HEK293 (cell line): Measurements from ENCODE around the gene DSC1.
A peak's percentile ranks its signal among the peaks of the same experiment; 100 is the strongest.

ENCODE experiments used
- EGR2 ChIP-seq: fragments of 450-650 bp; formaldehyde crosslinking; IDR thresholded peaks from 2 replicates; pipeline ENCODE4 v1.5.1; 2016; ENCODE audit warnings: low read depth, missing biosample characterization, missing genetic modification characterization
- HIC1 ChIP-seq: fragments of 450-650 bp; formaldehyde crosslinking; IDR thresholded peaks from 2 replicates; pipeline ENCODE4 v1.5.1; 2016; ENCODE audit warnings: missing biosample characterization, missing genetic modification characterization
- HOXD13 ChIP-seq: sonication (generic); formaldehyde crosslinking; IDR thresholded peaks from 2 replicates; pipeline ENCODE4 v1.8.0; 2022; ENCODE audit warnings: missing genetic modification reagents, borderline replicate concordance
- KLF8 ChIP-seq: fragments of 450-650 bp; formaldehyde crosslinking; IDR thresholded peaks from 2 replicates; pipeline ENCODE4 v1.5.1; 2016; ENCODE audit warnings: missing biosample characterization, missing genetic modification characterization
- MEIS1 ChIP-seq: sonication (generic); formaldehyde crosslinking; IDR thresholded peaks from 2 replicates; pipeline ENCODE4 v1.8.1; 2022; ENCODE audit warnings: missing genetic modification reagents, mild to moderate bottlenecking, borderline replicate concordance
- PATZ1 ChIP-seq: fragments of 450-650 bp; formaldehyde crosslinking; IDR thresholded peaks from 2 replicates; pipeline ENCODE4 v1.5.1; 2016; ENCODE audit warnings: missing biosample characterization, missing genetic modification characterization
- RBAK ChIP-seq: fragments of 450-650 bp; formaldehyde crosslinking; IDR thresholded peaks from 2 replicates; pipeline ENCODE4 v1.5.1; 2016; ENCODE audit warnings: missing biosample characterization, missing genetic modification characterization
- SP2 ChIP-seq: fragments of 450-650 bp; formaldehyde crosslinking; IDR thresholded peaks from 2 replicates; pipeline ENCODE4 v1.5.1; 2016; ENCODE audit warnings: missing biosample characterization, missing genetic modification characterization
- SP3 ChIP-seq: fragments of 450-650 bp; formaldehyde crosslinking; IDR thresholded peaks from 2 replicates; pipeline ENCODE4 v1.5.1; 2016; ENCODE audit warnings: missing biosample characterization, missing genetic modification characterization
- SP7 ChIP-seq: fragments of 450-650 bp; formaldehyde crosslinking; IDR thresholded peaks from 2 replicates; pipeline ENCODE4 v1.5.1; 2016; ENCODE audit warnings: missing biosample characterization, missing genetic modification characterization
- ZBTB8A ChIP-seq: fragments of 450-650 bp; formaldehyde crosslinking; IDR thresholded peaks from 2 replicates; pipeline ENCODE4 v1.5.1; 2016; ENCODE audit warnings: missing biosample characterization, missing genetic modification characterization
- ZFHX2 ChIP-seq: fragments of 450-650 bp; formaldehyde crosslinking; conservative IDR thresholded peaks from 2 replicates; pipeline ENCODE4 v1.5.1; 2016; ENCODE audit warnings: missing biosample characterization, missing genetic modification characterization
- ZNF157 ChIP-seq: fragments of 450-650 bp; formaldehyde crosslinking; IDR thresholded peaks from 2 replicates; pipeline ENCODE4 v1.5.1; 2016; ENCODE audit warnings: missing biosample characterization, missing genetic modification characterization
- ZNF184 ChIP-seq: fragments of 450-650 bp; IDR thresholded peaks from 2 replicates; pipeline ENCODE4 v1.5.1; 2018; ENCODE audit warnings: missing biosample characterization, mild to moderate bottlenecking, missing genetic modification characterization
- ZNF23 ChIP-seq: fragments of 450-650 bp; formaldehyde crosslinking; IDR thresholded peaks from 2 replicates; pipeline ENCODE4 v1.5.1; 2016; ENCODE audit warnings: missing biosample characterization, missing genetic modification characterization, borderline replicate concordance
- ZNF239 ChIP-seq: fragments of 450-650 bp; formaldehyde crosslinking; IDR thresholded peaks from 2 replicates; pipeline ENCODE4 v1.5.1; 2016; ENCODE audit warnings: missing biosample characterization, missing genetic modification characterization
- ZNF292 ChIP-seq: fragments of 450-650 bp; formaldehyde crosslinking; IDR thresholded peaks from 2 replicates; pipeline ENCODE4 v1.5.1; 2016; ENCODE audit warnings: low read depth, missing biosample characterization, missing genetic modification characterization, borderline replicate concordance
- ZNF302 ChIP-seq: fragments of 450-650 bp; formaldehyde crosslinking; IDR thresholded peaks from 2 replicates; pipeline ENCODE4 v1.5.1; 2016; ENCODE audit warnings: missing biosample characterization, missing genetic modification characterization, low read depth
- ZNF350 ChIP-seq: fragments of 450-650 bp; formaldehyde crosslinking; IDR thresholded peaks from 2 replicates; pipeline ENCODE4 v1.5.0; 2017; ENCODE audit warnings: missing biosample characterization, mild to moderate bottlenecking, missing genetic modification characterization
- ZNF394 ChIP-seq: fragments of 450-650 bp; formaldehyde crosslinking; IDR thresholded peaks from 2 replicates; pipeline ENCODE4 v1.5.1; 2016; ENCODE audit warnings: missing biosample characterization, missing genetic modification characterization, mild to moderate bottlenecking, moderate library complexity, borderline replicate concordance
- ZNF449 ChIP-seq: fragments of 450-650 bp; formaldehyde crosslinking; IDR thresholded peaks from 2 replicates; pipeline ENCODE4 v1.5.1; 2017; ENCODE audit warnings: missing biosample characterization, mild to moderate bottlenecking, missing genetic modification characterization, moderate library complexity
- ZNF501 ChIP-seq: fragments of 450-650 bp; formaldehyde crosslinking; IDR thresholded peaks from 2 replicates; pipeline ENCODE4 v1.5.1; 2016; ENCODE audit warnings: missing biosample characterization, missing genetic modification characterization
- ZNF529 ChIP-seq: fragments of 450-650 bp; formaldehyde crosslinking; IDR thresholded peaks from 2 replicates; pipeline ENCODE4 v1.5.1; 2017; ENCODE audit warnings: missing genetic modification characterization, missing biosample characterization; ENCODE audit not compliant: insufficient replicate concordance
- ZNF658 ChIP-seq: fragments of 450-650 bp; formaldehyde crosslinking; IDR thresholded peaks from 2 replicates; pipeline ENCODE4; 2016; ENCODE audit warnings: missing biosample characterization, missing genetic modification characterization
- ZNF670 ChIP-seq: fragments of 450-650 bp; formaldehyde crosslinking; IDR thresholded peaks from 2 replicates; pipeline ENCODE4 v1.5.1; 2016; ENCODE audit warnings: missing biosample characterization, missing genetic modification characterization, low read depth
- ZNF768 ChIP-seq: fragments of 450-650 bp; formaldehyde crosslinking; IDR thresholded peaks from 2 replicates; pipeline ENCODE4 v1.5.1; 2018; ENCODE audit warnings: missing biosample characterization, mild to moderate bottlenecking, missing genetic modification characterization
- TF ChIP-seq, protein P1 (sequence below): fragments of 450-650 bp; formaldehyde crosslinking; IDR thresholded peaks from 2 replicates; pipeline ENCODE4 v1.5.1; 2016; ENCODE audit warnings: missing biosample characterization, missing genetic modification characterization
- TF ChIP-seq, protein P2 (sequence below): fragments of 450-650 bp; formaldehyde crosslinking; IDR thresholded peaks from 2 replicates; pipeline ENCODE4 v1.5.1; 2016; ENCODE audit warnings: missing biosample characterization, missing genetic modification characterization
- TF ChIP-seq, protein P3 (sequence below): fragments of 450-650 bp; formaldehyde crosslinking; IDR thresholded peaks from 2 replicates; pipeline ENCODE4 v1.5.1; 2016; ENCODE audit warnings: missing biosample characterization, missing genetic modification characterization

The DSC1 gene

GRCh38 chr18:31197676-31198075 lies 35.0 kb upstream of the DSC1 start (continued):
- TF ChIP-seq, protein P1, sequence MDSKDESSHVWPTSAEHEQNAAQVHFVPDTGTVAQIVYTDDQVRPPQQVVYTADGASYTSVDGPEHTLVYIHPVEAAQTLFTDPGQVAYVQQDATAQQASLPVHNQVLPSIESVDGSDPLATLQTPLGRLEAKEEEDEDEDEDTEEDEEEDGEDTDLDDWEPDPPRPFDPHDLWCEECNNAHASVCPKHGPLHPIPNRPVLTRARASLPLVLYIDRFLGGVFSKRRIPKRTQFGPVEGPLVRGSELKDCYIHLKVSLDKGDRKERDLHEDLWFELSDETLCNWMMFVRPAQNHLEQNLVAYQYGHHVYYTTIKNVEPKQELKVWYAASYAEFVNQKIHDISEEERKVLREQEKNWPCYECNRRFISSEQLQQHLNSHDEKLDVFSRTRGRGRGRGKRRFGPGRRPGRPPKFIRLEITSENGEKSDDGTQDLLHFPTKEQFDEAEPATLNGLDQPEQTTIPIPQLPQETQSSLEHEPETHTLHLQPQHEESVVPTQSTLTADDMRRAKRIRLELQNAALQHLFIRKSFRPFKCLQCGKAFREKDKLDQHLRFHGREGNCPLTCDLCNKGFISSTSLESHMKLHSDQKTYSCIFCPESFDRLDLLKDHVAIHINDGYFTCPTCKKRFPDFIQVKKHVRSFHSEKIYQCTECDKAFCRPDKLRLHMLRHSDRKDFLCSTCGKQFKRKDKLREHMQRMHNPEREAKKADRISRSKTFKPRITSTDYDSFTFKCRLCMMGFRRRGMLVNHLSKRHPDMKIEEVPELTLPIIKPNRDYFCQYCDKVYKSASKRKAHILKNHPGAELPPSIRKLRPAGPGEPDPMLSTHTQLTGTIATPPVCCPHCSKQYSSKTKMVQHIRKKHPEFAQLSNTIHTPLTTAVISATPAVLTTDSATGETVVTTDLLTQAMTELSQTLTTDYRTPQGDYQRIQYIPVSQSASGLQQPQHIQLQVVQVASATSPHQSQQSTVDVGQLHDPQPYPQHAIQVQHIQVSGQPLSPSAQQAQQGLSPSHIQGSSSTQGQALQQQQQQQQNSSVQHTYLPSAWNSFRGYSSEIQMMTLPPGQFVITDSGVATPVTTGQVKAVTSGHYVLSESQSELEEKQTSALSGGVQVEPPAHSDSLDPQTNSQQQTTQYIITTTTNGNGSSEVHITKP (tag by site-specific recombination): peak; percentile 84
- TF ChIP-seq, protein P2, sequence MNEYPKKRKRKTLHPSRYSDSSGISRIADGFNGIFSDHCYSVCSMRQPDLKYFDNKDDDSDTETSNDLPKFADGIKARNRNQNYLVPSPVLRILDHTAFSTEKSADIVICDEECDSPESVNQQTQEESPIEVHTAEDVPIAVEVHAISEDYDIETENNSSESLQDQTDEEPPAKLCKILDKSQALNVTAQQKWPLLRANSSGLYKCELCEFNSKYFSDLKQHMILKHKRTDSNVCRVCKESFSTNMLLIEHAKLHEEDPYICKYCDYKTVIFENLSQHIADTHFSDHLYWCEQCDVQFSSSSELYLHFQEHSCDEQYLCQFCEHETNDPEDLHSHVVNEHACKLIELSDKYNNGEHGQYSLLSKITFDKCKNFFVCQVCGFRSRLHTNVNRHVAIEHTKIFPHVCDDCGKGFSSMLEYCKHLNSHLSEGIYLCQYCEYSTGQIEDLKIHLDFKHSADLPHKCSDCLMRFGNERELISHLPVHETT: no peak
- TF ChIP-seq ZBTB8A (no peak), MEIS1 (no peak), ZNF23 (tag by site-specific recombination) (no peak), ZNF302 (tag by site-specific recombination) (no peak), ZNF670 (no peak), PATZ1 (tag by site-specific recombination) (no peak), ZNF394 (tag by site-specific recombination) (no peak), ZNF239 (tag by site-specific recombination) (no peak), ZNF768 (tag by site-specific recombination) (no peak), SP3 (tag by site-specific recombination) (no peak; the same call in 1 of the 2 replicates), RBAK (tag by site-specific recombination) (no peak), ZNF157 (tag by site-specific recombination) (no peak), ZFHX2 (tag by site-specific recombination) (no peak), ZNF529 (tag by site-specific recombination) (no peak), SP7 (tag by site-specific recombination) (0 out of 2 replicates have a peak, but pooled peaks have one; percentile 39), SP2 (tag by site-specific recombination) (no peak), EGR2 (tag by site-specific recombination) (no peak), HIC1 (no peak), ZNF449 (tag by site-specific recombination) (no peak), ZNF292 (tag by site-specific recombination) (no peak), ZNF184 (tag by site-specific recombination) (peak; percentile 88; the same call in 1 of the 2 replicates), ZNF501 (no peak), HOXD13 (CRISPR knock-in tag) (no peak), ZNF658 (tag by site-specific recombination) (no peak), ZNF350 (tag by site-specific recombination) (peak; percentile 94), KLF8 (tag by site-specific recombination) (peak; percentile 18; the same call in 1 of the 2 replicates)
- TF ChIP-seq, protein P3, sequence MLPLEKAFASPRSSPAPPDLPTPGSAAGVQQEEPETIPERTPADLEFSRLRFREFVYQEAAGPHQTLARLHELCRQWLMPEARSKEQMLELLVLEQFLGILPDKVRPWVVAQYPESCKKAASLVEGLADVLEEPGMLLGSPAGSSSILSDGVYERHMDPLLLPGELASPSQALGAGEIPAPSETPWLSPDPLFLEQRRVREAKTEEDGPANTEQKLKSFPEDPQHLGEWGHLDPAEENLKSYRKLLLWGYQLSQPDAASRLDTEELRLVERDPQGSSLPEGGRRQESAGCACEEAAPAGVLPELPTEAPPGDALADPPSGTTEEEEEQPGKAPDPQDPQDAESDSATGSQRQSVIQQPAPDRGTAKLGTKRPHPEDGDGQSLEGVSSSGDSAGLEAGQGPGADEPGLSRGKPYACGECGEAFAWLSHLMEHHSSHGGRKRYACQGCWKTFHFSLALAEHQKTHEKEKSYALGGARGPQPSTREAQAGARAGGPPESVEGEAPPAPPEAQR (tag by site-specific recombination): no peak
